DND-41 (cell line): ENCODE measurements around the gene GGCT.

Experiments used
- CTCF ChIP-seq: IDR thresholded peaks from 2 replicates; pipeline ENCODE4 v1.5.1; 2012; ENCODE audit warnings: borderline replicate concordance, low read length, moderate library complexity, mild to moderate bottlenecking; ENCODE audit not compliant: poor library complexity, severe bottlenecking; ENCODE audit errors: extremely low read depth
- EZH2 ChIP-seq: IDR thresholded peaks from 3 replicates; pipeline ENCODE4 v1.6.1; 2012; ENCODE audit warnings: borderline replicate concordance, low read depth, mild to moderate bottlenecking, moderate library complexity, low read length, inconsistent platforms; ENCODE audit not compliant: severe bottlenecking

GRCh38 chr7:30528779-30529178 lies 24.1 kb upstream of the GGCT start:
- TF ChIP-seq EZH2: no peak
- TF ChIP-seq CTCF: no peak
